Fibroblast of upper back skin (primary cell): ENCODE measurements around the gene CCNA2.
A peak's percentile ranks its signal among the peaks of the same experiment; 100 is the strongest.

ENCODE experiments used
- DNase-seq: peaks from one replicate; pipeline ENCODE4 v3.0.0-alpha.2; 2013

Gene CCNA2

GRCh38 chr4:121823505-121824170 is at the start of gene CCNA2:
CCNA2 (minus strand) TSS chr4:121823883; CDS start chr4:121823628, 255 bp downstream.
- peak; percentile 97 for DNase-seq

GRCh38 chr4:121869841-121870822 is 46.4 kb upstream of the CCNA2 start, which contains the start of gene BBS7:
BBS7 (minus strand) TSS chr4:121870474; CDS start chr4:121870313, 161 bp downstream.
- DNase-seq = peak; percentile 97

GRCh38 chr4:121863799-121864198 is 40.1 kb upstream of the CCNA2 start:
- no peak for DNase-seq

- DNase-seq = no peak
Observed at GRCh38 chr4:121861426-121861825, 37.7 kb upstream of the CCNA2 start.

GRCh38 chr4:121860121-121860520 is 36.4 kb upstream of the CCNA2 start:
- no peak for DNase-seq

- DNase-seq = no peak
Observed at GRCh38 chr4:121851354-121851753, 27.7 kb upstream of the CCNA2 start.

- DNase-seq = no peak
Observed at GRCh38 chr4:121846662-121847061, 23.0 kb upstream of the CCNA2 start.

GRCh38 chr4:121842862-121843261 is 19.2 kb upstream of the CCNA2 start:
- peak; percentile 37 for DNase-seq

GRCh38 chr4:121838136-121838535 is 14.5 kb upstream of the CCNA2 start:
- no peak for DNase-seq

- DNase-seq = peak; percentile 22
Observed at GRCh38 chr4:121829511-121829910, 5.8 kb upstream of the CCNA2 start.

GRCh38 chr4:121827853-121828252 is 4.2 kb upstream of the CCNA2 start:
- peak; percentile 65 for DNase-seq

- no peak for DNase-seq
Observed at GRCh38 chr4:121824950-121825349, 1.3 kb upstream of the CCNA2 start.

- no peak for DNase-seq
Observed at GRCh38 chr4:121824171-121824527, 466 bp upstream of the CCNA2 start.

GRCh38 chr4:121822796-121823504 is 733 bp downstream of the CCNA2 start:
- DNase-seq = peak; percentile 36

GRCh38 chr4:121822047-121822446 is 1.6 kb downstream of the CCNA2 start:
- DNase-seq = no peak

- peak; percentile 37 for DNase-seq
Observed at GRCh38 chr4:121819216-121819965, 4.3 kb downstream of the CCNA2 start.

- no peak for DNase-seq
Observed at GRCh38 chr4:121818215-121818614, 5.5 kb downstream of the CCNA2 start.

GRCh38 chr4:121817701-121818100 is 6.0 kb downstream of the CCNA2 start:
- no peak for DNase-seq

GRCh38 chr4:121817006-121817405 is 6.7 kb downstream of the CCNA2 start:
- DNase-seq = no peak

- DNase-seq = peak; percentile 43
Observed at GRCh38 chr4:121814756-121815155, 8.9 kb downstream of the CCNA2 start.

- DNase-seq = no peak
Observed at GRCh38 chr4:121811122-121811521, 12.6 kb downstream of the CCNA2 start.

- no peak for DNase-seq
Observed at GRCh38 chr4:121806411-121806810, 17.3 kb downstream of the CCNA2 start.

GRCh38 chr4:121801715-121802075 is 22.0 kb downstream of the CCNA2 start:
- DNase-seq = no peak
